Esophagus squamous epithelium (tissue), 5 donors: ENCODE measurements around the gene PLCB1. TPM values are rescaled to one million over a fixed set of nuclear protein-coding genes. Genes with fewer than 3 reads are reported as not detected.

ENCODE experiments used
- DNase-seq: peaks from one replicate; lab custom pipeline; 2025; lab: John Stamatoyannopoulos, UW
- H3K27ac ChIP-seq, 4 donors: fragments of 200-600 bp; sonication (generic); one replicate each; pipeline ENCODE4 v1.5.1; 2016 to 2019; ENCODE audit warnings: mild to moderate bottlenecking in 1 of 4
- H3K27me3 ChIP-seq, 4 donors: fragments of 200-600 bp; sonication (generic); 1 replicate in 3 of 4; 2 replicates in 1 of 4; pipeline versions ENCODE4 v1.5.1 to v1.6.0; 2017 to 2021; ENCODE audit warnings: antibody characterized with exemption in 1 of 4
- H3K36me3 ChIP-seq, 3 donors: fragments of 200-600 bp; sonication (generic); one replicate each; pipeline ENCODE4 v1.5.1; 2016 to 2019
- H3K4me1 ChIP-seq, 3 donors: fragments of 200-600 bp; sonication (generic); one replicate each; pipeline ENCODE4 v1.5.1; 2017 to 2019
- H3K4me3 ChIP-seq, 4 donors: fragments of 200-600 bp; sonication (generic); 1 replicate in 3 of 4; 2 replicates in 1 of 4; pipeline ENCODE4 v1.5.1; 2016 to 2019; ENCODE audit warnings: mild to moderate bottlenecking in 2 of 4, moderate library complexity in 1 of 4
- H3K9me3 ChIP-seq, 3 donors: fragments of 200-600 bp; sonication (generic); one replicate each; pipeline ENCODE4 v1.5.1; 2016 to 2019
- CTCF ChIP-seq, 6 experiments: fragments of 450-650 bp in 4 of 6; fragments of 200-600 bp in 2 of 6; sonication (generic) in 2 of 6; IDR thresholded peaks; one replicate each; pipeline ENCODE4 v1.5.1; 2016 to 2019; ENCODE audit warnings: antibody characterized with exemption in 6 of 6, mild to moderate bottlenecking in 4 of 6, moderate library complexity in 4 of 6
- POLR2A ChIP-seq, 4 donors: fragments of 450-650 bp; IDR thresholded peaks; one replicate each; pipeline ENCODE4 v1.6.1; 2017; ENCODE audit warnings: antibody characterized with exemption in 4 of 4, mild to moderate bottlenecking in 4 of 4, moderate library complexity in 3 of 4
- WGBS, 2 donors: methylation state at CpG; one replicate each; pipeline ENCODE4 v1.1.5; 2018; 5-methylcytosine and 5-hydroxymethylcytosine counted together
- intact Hi-C: fragments of 100-400 bp; cut with DNase I; formaldehyde crosslinking; loops from one replicate; pipeline ENCODE4 v1.15.0; 2022
- total RNA-seq, 4 donors: library from RNA; depleted of rRNA; stranded (reverse); fragments of >200 nt; gene quantifications; one replicate each; pipeline ENCODE4 v1.1.0, GENCODE V29; 2016
- donor health status: DM: yes; HTN: yes; CAD: no.

PLCB1 gene
- total RNA-seq, 4 donors from 2014 or later, result 1.9 to 20.4 (median 5.0) TPM

- intact Hi-C loops, result no loop called here
- H3K27ac ChIP-seq, result no peak overlapping the region
- no peak for DNase-seq
- no peaks in the 10 kb centered on the region for H3K9me3 ChIP-seq
- H3K4me1 ChIP-seq, result no peaks in the 10 kb centered on the region
- H3K27me3 ChIP-seq, result no peaks in the 10 kb centered on the region
- no peak overlapping the region for H3K4me3 ChIP-seq
- TF ChIP-seq POLR2A (IDR thresholded peaks at IDR 0.05) (no peak), CTCF (IDR thresholded peaks at IDR 0.05) (no peak)
- no peaks in the 10 kb centered on the region for H3K36me3 ChIP-seq
These were observed 646.3 kb downstream of the PLCB1 start for GRCh38 chr20:8778387-8778786.

- intact Hi-C loops, result no loop called here
- no peak for DNase-seq
- no peak for TF ChIP-seq CTCF (IDR thresholded peaks at IDR 0.05)
- no peak for TF ChIP-seq POLR2A (IDR thresholded peaks at IDR 0.05)
- H3K9me3 ChIP-seq, result no peaks in the 10 kb centered on the region
- H3K27ac ChIP-seq, result no peak overlapping the region
- H3K36me3 ChIP-seq, result no peaks in the 10 kb centered on the region
- H3K27me3 ChIP-seq, result no peaks in the 10 kb centered on the region
- H3K4me3 ChIP-seq, result no peak overlapping the region
- H3K4me1 ChIP-seq, result peaks cover 0 to 3% (median 0%) of the 10 kb centered on the region in 3 donors
These were observed 648.8 kb downstream of the PLCB1 start for GRCh38 chr20:8780915-8781314.

GRCh38 chr20:8782804-8783203 lies 650.7 kb downstream of the PLCB1 start:
- intact Hi-C loops, result no loop called here
- H3K27ac ChIP-seq, result peak overlapping the region in 3 of 4 donors; percentile 11 to 49 (median 11)
- H3K4me1 ChIP-seq, result peaks cover 0 to 14% (median 0%) of the 10 kb centered on the region in 3 donors
- no peak for TF ChIP-seq CTCF (IDR thresholded peaks at IDR 0.05)
- no peak for TF ChIP-seq POLR2A (IDR thresholded peaks at IDR 0.05)
- H3K27me3 ChIP-seq, result no peaks in the 10 kb centered on the region
- DNase-seq, result no peak
- no peaks in the 10 kb centered on the region for H3K36me3 ChIP-seq
- WGBS, 2 donors, result 31 to 34% methylated on average over 2 of the region's 2 CpGs
- H3K4me3 ChIP-seq, result no peak overlapping the region
- no peaks in the 10 kb centered on the region for H3K9me3 ChIP-seq

- no peak for DNase-seq
- no peaks in the 10 kb centered on the region for H3K27me3 ChIP-seq
- no peaks in the 10 kb centered on the region for H3K36me3 ChIP-seq
- intact Hi-C loops, result no loop called here
- H3K9me3 ChIP-seq, result no peaks in the 10 kb centered on the region
- peak overlapping the region in 2 of 4 donors; percentile 11 for H3K27ac ChIP-seq
- no peak overlapping the region for H3K4me3 ChIP-seq
- TF ChIP-seq POLR2A (IDR thresholded peaks at IDR 0.05) (no peak), CTCF (IDR thresholded peaks at IDR 0.05) (no peak)
- 28 to 33% methylated on average over 1 of the region's 1 CpG for WGBS, 2 donors
- peaks cover 0 to 17% (median 0%) of the 10 kb centered on the region in 3 donors for H3K4me1 ChIP-seq
These were observed 651.7 kb downstream of the PLCB1 start for GRCh38 chr20:8783734-8784133.

- H3K36me3 ChIP-seq, result no peaks in the 10 kb centered on the region
- H3K9me3 ChIP-seq, result no peaks in the 10 kb centered on the region
- H3K4me3 ChIP-seq, result no peak overlapping the region
- TF ChIP-seq CTCF (IDR thresholded peaks at IDR 0.05) (no peak), POLR2A (IDR thresholded peaks at IDR 0.05) (no peak)
- intact Hi-C loops, result no loop called here
- H3K4me1 ChIP-seq, result peaks cover 0 to 17% (median 0%) of the 10 kb centered on the region in 3 donors
- WGBS, 2 donors, result 38 to 52% methylated on average over 6 of the region's 6 CpGs
- no peaks in the 10 kb centered on the region for H3K27me3 ChIP-seq
- no peak overlapping the region for H3K27ac ChIP-seq
- DNase-seq, result no peak
These were observed 654.3 kb downstream of the PLCB1 start for GRCh38 chr20:8786383-8786782.
